Hepatocyte (in vitro differentiated cells): ENCODE measurements around the gene ZNF358.

Source experiments
- EZH2 ChIP-seq: fragments of 200-600 bp; sonication (generic); IDR thresholded peaks from 2 replicates; pipeline ENCODE4 v1.6.1; 2016; ENCODE audit warnings: antibody characterized with exemption, mild to moderate bottlenecking, borderline replicate concordance
- EZH2phosphoT487 ChIP-seq: fragments of 200-600 bp; sonication (generic); IDR thresholded peaks from one replicate; pipeline ENCODE4 v1.6.1; 2018; ENCODE audit warnings: antibody characterized with exemption, mild to moderate bottlenecking, low read depth, moderate library complexity; ENCODE audit not compliant: unreplicated experiment, severe bottlenecking
- TF ChIP-seq, protein P1 (sequence below): fragments of 200-600 bp; sonication (generic); IDR thresholded peaks from 2 replicates; pipeline ENCODE4 v1.5.1; 2016; ENCODE audit warnings: antibody characterized with exemption, mild to moderate bottlenecking; ENCODE audit not compliant: poor library complexity

DNA sequence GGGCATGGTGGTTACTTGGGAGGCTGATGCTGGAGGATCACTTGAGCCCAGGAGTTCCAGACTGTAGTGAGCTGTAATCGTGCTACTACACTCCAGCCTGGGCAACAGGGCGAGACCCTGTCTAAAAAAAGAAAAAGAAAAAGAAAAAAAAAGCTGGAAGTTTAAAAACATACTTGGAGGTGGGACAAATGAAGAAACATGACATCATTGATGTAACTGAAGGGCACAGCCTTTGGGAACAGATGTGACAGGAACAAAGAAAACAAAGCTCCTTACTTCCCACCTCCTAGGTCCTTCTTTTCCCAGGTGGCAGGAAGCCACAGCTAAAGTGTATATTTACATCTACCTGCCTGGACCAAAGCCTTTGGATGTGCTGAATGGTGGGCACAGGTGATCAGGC is 29.0 kb upstream of the ZNF358 start:
- TF ChIP-seq, protein P1, sequence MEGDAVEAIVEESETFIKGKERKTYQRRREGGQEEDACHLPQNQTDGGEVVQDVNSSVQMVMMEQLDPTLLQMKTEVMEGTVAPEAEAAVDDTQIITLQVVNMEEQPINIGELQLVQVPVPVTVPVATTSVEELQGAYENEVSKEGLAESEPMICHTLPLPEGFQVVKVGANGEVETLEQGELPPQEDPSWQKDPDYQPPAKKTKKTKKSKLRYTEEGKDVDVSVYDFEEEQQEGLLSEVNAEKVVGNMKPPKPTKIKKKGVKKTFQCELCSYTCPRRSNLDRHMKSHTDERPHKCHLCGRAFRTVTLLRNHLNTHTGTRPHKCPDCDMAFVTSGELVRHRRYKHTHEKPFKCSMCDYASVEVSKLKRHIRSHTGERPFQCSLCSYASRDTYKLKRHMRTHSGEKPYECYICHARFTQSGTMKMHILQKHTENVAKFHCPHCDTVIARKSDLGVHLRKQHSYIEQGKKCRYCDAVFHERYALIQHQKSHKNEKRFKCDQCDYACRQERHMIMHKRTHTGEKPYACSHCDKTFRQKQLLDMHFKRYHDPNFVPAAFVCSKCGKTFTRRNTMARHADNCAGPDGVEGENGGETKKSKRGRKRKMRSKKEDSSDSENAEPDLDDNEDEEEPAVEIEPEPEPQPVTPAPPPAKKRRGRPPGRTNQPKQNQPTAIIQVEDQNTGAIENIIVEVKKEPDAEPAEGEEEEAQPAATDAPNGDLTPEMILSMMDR = no peak
- TF ChIP-seq EZH2 (no peak), EZH2phosphoT487 (no peak)
